ENCODE data around the gene BLID. TPM values are rescaled to one million over a fixed set of nuclear protein-coding genes. Genes with fewer than 3 reads are reported as not detected.

BLID gene
- total RNA-seq, 2 donors from 2014 or later, result 2.9 to 4.1 TPM

DNA sequence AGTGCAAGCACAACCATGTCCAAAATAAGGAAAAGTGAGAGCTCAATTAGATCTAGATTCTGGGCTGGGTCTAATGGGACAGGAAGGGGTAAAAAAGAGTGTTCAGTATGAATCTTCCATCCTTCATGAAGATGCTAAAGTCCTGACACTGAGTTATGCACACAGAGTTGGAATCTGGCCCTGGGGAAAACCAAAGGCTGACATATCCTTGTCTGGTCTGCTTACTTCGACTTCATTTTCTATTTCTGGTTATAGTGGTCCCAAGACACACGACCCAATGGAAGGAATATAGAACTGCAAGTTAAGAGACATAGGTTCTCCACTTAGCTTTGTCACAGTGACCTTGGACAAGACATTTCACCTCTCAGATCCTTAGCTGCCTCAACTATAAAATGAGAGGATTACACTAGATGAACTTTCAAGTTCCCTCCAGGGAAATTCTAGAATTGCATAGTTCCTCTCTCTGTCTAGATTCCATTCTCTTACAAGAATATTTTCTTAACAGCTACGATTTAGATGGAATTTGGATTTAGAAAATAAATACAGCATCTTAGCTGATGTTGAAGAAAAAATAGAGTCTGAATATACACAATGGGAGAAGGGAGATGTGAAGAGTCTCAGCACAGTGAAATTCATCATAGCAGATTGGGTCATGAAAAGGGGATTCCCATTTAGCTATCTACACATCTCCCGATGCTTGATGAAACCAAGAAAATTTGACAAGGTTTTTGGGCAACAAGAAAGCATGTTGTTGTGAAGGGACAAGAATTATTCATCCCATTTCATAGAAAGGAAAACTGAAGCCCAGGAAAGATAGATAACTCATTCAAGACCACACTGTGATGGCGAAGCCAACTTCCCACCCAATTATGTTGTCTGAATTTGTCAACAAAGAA lies 3.3 kb downstream of the BLID start:
- intact Hi-C loops (cut with DNase I), result no loop called here
- no peak for DNase-seq (ENCODE audit: low spot score)

DNA sequence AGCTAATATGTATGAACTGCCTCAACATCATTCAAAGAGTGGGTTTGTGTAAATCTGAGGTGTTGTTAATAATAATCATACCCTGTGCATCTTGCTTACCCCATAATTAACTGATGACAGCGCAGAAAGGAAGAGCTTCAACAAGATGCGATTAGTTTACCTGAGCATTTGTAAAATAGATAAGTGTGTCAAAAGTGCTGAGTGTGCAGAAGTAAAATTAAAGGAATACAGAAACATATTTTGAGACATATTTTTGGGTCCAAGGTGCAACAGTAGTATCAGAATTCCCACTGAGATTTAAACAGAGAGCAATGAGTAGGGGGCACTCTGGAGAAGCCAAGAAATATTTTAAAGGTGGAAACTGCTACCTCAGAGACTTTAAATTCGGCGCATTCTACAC lies 6.1 kb downstream of the BLID start:
- intact Hi-C loops (cut with DNase I), result loop anchor here (2.0 to 10.0 kb wide), 4 partner anchors 85 to 1798 kb away; no protein-coding TSS in a partner anchor
- DNase-seq (ENCODE audit: low spot score), result no peak

DNA sequence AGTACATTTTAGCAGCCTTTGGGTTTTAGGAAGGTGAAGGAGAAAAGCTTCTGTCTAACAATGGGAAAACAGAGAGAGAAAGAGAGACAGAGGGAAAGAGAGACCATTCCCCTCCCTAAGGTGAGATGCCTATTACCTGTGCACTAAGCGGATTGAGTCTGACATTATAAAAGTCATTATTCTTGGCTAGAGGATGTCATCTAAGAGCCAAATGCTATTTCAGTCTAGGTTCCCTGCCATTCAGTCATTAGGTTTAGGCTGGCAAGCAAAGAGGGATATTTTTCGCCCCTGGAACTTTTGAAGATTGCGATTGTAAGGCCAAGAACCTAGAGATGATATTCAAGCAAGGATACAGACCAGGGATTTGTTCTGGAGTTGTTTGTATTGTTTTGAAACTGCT lies 7.2 kb downstream of the BLID start:
- intact Hi-C loops (cut with DNase I), result loop anchor here (5.0 to 10.0 kb wide), 3 partner anchors 84 to 1797 kb away; no protein-coding TSS in a partner anchor
- no peak for DNase-seq (ENCODE audit: low spot score)

DNA sequence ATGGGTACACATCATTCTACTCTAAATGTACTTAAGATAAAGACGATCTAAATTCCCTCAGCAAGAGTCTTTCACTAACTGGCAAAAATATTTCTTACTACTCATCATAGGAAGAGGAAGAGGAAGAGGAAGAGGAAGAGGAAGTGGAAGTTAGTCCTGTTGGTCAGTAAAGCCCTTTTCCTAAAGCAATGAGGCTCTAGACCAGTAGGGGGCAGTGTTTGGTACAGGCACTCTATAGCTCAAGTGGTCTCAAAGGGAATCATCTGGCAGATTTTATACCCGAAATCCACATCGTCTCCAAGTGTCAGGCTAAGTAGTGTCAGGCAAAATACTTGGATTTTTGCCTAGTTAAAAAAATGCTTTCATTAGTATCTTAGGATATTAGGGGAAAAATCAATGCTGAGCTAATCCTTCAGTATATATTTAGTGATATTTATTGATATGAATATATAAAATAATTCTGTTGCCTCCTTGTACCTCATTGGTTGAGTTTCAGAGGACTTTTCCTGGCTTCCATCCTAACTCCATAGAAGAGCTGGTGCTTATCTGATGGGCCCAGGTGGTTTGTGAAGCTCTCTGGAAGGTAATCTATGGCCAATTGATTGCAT lies 7.7 kb downstream of the BLID start:
- no peak for DNase-seq (ENCODE audit: low spot score)

DNA sequence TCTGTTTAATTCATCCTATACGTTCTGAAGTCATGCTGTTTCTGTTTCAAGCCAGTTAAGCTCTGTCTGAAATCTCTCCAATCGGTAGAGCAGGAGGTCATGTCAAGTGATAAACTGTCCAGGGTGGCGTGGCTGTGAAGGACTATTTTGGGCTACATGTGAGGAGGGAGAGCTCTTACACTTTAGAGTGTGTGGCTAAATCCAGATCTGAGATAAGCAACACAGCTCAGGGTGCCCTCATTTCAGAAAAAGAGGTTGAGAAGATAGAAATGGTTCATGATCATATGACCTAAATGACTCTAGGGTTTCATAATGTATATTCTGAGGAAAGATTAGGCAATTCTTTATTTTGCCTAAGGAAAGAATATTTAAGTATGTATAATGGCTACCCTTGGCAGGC lies 8.4 kb downstream of the BLID start:
- no peak for DNase-seq (ENCODE audit: low spot score)
- intact Hi-C loops (cut with DNase I), result loop anchor here (5.0 to 10.0 kb wide), 3 partner anchors 83 to 1795 kb away; no protein-coding TSS in a partner anchor

More for the DNA sequence above, 7.7 kb downstream of the BLID start:
- intact Hi-C loops (cut with DNase I), result loop anchor here (5.0 to 10.0 kb wide), 3 partner anchors 83 to 1796 kb away; no protein-coding TSS in a partner anchor

DNA sequence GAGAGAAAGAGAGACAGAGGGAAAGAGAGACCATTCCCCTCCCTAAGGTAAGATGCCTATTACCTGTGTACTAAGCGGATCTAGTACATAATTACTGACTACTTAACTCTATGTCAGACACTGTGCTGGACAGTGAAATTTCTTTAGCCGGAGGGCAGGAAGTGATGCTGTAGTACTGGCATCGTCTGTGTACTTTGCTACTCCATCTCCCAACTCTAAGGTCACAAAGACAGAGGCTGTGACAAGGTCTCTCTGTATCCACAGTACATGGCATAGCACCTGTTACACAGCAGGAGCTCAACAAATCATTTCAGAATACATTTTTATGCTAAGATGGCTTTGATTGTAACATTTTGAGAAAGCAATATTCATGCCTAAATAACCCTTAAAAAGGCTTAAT lies 9.0 kb downstream of the BLID start:
- intact Hi-C loops (cut with DNase I), result loop anchor here (5.0 to 10.0 kb wide), 3 partner anchors 82 to 1795 kb away; no protein-coding TSS in a partner anchor
- DNase-seq (ENCODE audit: low spot score), result no peak

DNA sequence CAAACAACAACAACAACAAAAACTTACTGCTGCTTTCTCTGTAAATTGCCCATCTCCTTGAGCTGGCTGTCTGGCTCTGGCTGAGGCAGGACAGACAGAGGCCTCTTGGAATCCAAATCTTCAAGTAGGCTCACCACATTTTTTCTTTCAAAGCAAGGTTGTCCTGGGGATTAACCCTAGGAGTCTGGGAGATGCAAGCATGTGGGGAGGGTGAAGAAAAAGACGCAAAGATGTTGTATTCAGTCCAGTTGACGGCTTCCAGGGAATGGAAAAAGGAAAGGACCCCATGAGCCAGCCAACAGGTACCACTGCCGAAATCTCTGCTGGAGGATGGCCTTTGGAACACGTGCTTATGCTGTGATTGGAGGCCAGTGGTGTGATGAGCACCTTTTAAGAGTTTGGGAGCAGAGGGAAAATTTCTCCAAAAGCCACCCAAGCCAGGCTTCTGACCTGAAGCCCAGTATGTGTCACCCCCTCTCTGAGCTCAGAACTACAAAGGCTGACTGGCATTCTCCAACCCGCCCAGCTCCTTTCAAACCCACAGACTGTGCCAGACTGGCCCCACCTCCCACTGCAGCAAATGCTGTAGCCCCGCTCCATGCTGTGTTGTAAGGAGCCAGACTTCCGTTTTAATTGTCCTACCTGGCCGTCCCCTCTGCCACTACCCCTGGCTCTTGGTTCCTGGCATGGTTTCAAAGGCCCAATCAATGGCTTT lies 10.8 kb downstream of the BLID start:
- intact Hi-C loops (cut with DNase I), result loop anchor here (5.0 to 10.0 kb wide), 3 partner anchors 80 to 1793 kb away; no protein-coding TSS in a partner anchor
- DNase-seq (ENCODE audit: low spot score), result no peak

DNA sequence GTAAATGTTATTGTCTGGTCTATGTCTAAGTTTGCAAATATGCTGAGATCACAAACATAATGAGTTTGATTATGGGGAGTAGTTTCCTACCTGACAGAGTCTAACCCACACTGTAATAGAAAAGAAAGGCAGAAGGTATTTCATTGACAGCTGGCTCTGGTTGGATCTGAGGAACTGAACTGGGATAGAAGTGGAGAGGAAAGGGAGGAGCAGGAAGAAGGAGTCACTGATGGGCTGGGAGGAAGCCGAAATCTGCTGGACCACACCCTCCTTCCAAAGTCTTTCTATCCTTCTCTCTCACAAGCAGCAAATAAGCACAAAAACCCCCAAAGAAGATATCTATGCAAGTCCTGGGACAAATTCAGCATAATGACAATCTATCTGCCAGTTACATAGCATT lies 11.7 kb downstream of the BLID start:
- no peak for DNase-seq (ENCODE audit: low spot score)
- intact Hi-C loops (cut with DNase I), result loop anchor here (5.0 to 10.0 kb wide), 4 partner anchors 80 to 450 kb away; no protein-coding TSS in a partner anchor

DNA sequence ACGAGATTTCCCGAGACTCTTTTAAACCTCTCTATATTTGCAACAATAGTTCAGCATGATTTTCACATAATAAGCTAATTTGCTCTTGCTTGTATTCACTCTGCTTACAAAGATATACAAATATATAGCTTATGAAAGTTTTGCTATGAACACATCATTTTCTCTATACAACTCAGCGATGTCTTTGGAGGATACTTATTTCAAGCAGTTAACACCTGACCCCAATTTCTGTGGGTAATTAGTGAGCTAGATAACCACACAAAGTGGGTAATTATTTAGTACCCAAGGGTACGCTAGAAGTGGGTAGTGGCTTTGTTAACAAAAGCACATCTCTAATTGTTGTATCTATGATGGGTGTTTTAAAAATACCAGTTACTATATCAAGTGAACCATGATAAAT lies 12.3 kb downstream of the BLID start:
- intact Hi-C loops (cut with DNase I), result loop anchor here (5.0 to 10.0 kb wide), 4 partner anchors 79 to 449 kb away; no protein-coding TSS in a partner anchor
- no peak for DNase-seq (ENCODE audit: low spot score)

DNA sequence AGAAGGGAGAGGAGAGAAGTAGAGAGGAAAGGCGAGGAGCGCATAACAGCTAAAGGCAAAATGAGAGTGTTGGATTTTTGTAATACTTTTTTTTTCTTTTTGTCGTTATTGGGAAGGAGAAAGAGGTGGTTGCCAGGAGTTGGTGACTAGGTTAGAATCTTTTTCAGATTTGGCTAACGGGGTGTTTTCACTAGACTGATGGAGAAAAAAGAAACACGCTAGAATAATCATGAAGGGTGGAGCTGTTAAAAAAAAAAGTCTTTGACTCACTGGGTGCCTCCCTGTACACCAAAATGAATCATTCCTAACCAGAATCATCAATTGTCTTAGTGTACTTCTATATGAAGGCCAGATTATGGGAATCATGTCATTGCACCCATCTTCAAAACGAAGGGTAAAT lies 12.7 kb downstream of the BLID start:
- intact Hi-C loops (cut with DNase I), result loop anchor here (5.0 to 10.0 kb wide), 4 partner anchors 79 to 449 kb away; no protein-coding TSS in a partner anchor
- DNase-seq (ENCODE audit: low spot score), result no peak

DNA sequence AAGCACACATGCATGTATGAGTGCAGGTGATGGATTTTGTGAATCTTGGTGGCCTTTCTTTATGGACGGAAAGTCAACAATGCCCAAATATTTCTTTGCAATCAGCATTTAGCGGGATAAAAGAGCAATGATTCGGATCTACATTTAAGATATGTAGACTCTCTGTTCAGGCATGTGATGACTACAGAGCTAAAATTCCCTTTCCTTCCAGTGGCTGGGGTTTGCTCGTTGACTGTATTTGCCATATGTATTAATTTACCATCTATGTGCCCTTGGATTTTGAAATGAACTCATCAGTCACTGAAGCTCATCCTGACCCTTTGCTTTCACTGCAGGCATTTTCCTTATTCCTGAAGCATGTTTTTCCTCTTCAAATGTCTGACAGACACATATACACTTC lies 13.6 kb downstream of the BLID start:
- no peak for DNase-seq (ENCODE audit: low spot score)
- intact Hi-C loops (cut with DNase I), result loop anchor here (5.0 to 10.0 kb wide), 4 partner anchors 78 to 448 kb away; no protein-coding TSS in a partner anchor

DNA sequence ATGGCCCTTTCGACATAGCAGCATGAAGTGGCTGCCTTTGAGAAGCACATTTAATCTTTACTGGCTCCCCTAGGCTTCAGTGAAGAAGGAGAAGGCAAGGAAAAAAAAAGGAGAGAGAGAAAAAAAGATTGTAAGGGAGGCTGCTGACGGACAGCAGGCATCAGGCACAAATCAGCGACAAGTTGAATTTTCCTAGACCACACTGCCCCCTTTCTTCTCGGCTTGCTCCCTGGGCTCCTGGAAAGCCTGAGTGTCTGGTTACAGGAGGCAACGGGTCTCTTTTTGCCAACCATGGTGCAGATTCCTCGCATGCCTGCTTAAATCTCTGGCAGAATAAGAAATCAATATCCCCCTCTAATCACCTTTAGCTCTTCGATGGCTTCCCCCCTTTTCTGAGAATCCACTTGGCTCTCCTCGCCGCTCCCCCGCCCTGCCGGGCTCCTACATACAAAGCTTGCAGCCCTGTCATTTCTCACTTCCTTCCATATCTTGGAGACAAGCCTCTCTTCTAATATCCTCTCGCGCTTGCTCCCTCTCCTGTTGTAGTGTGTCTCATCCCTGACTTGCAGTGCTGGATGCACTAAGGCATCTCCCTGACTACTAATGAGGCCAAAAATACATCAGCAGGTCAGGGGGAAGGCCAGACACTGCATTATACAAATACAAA lies 14.3 kb downstream of the BLID start:
- DNase-seq (ENCODE audit: low spot score), result peak; percentile 85
- intact Hi-C loops (cut with DNase I), result loop anchor here (5.0 to 10.0 kb wide), 4 partner anchors 77 to 447 kb away; no protein-coding TSS in a partner anchor

DNA sequence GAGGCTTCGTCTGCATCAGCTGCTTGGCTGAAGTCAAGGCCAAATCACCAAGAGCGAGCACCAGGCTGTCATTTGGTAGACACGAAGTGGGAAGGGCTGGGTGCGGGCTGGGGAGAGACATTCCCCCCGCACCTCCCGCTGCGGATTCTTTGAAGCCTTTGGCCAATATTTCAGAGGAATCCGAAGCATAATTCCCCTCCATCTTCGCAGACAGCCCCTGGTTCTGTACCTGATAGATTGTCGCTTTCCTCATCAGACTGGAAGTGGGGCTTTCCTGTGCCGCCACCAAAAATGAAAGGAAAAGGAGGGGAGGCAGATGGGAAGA lies 15.3 kb downstream of the BLID start:
- DNase-seq (ENCODE audit: low spot score), result peak; percentile 81
- intact Hi-C loops (cut with DNase I), result loop anchor here (5.0 to 10.0 kb wide), 4 partner anchors 76 to 446 kb away; no protein-coding TSS in a partner anchor

DNA sequence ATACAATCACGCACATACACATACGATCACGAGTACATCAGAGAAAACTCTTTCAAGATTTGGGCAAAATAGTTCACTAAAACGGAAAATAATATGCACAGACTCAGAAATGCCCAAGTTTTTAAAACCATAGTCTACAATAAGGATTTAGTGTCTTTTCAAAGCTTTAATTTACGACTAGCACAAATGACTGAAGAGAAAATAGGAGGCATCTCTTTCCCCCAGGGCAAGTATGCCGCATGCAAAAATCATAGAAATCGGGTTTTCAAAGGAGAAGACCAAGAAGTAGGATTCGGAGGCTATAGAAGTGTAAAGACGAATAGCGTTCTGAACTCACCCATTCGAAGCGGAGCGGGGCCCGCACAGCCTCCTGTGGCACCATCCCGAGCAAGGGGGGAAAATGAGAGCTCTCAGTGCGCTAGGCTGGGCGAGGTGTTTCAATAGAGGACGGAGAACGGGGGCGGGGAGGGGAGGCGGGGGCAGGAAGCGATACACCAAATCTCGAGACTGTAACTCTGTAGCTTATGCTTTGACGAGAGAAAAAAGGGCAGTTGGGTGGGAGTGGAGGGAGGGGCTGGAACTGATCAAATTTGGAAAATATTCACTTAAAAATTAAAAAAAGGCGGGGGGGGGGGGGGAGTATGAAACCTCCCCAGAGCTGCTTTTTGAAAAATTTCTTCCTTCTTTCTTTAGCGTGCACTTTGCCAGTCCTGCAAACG lies 15.8 kb downstream of the BLID start:
- DNase-seq (ENCODE audit: low spot score), result peak; percentile 83
- intact Hi-C loops (cut with DNase I), result loop anchor here (5.0 to 10.0 kb wide), 4 partner anchors 75 to 445 kb away; no protein-coding TSS in a partner anchor

DNA sequence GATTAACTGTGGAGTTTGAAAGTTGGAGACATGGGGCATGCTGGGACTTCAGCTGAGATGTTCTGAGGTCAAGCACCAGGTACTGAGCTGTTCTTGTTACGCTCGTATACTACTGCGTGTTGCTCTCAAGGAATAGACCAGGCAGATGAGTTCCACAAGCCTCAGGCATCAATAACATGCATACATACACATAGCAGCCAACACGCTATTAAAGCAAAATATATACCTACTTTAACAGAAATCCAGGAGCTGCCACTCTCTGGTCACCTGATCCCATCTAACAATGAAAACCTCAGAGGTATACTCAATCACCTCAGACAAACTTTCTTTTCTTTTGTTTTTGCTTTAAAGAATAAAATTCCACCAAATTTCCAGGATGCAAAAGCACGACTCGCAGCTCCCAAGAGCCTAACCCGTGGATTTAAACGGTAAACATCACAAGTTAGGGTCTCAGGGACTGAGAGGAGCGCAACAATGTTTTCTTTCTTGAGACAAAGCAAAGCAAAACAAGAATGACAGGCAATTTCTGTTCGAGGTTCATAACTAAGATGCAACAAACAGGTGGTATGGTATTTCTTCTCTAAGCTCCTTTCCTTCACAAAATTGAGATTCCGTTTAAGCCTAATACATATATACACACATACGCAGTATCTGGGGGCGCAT lies 16.5 kb downstream of the BLID start:
- intact Hi-C loops (cut with DNase I), result loop anchor here (5.0 to 10.0 kb wide), 4 partner anchors 75 to 445 kb away; no protein-coding TSS in a partner anchor
- DNase-seq (ENCODE audit: low spot score), result no peak

DNA sequence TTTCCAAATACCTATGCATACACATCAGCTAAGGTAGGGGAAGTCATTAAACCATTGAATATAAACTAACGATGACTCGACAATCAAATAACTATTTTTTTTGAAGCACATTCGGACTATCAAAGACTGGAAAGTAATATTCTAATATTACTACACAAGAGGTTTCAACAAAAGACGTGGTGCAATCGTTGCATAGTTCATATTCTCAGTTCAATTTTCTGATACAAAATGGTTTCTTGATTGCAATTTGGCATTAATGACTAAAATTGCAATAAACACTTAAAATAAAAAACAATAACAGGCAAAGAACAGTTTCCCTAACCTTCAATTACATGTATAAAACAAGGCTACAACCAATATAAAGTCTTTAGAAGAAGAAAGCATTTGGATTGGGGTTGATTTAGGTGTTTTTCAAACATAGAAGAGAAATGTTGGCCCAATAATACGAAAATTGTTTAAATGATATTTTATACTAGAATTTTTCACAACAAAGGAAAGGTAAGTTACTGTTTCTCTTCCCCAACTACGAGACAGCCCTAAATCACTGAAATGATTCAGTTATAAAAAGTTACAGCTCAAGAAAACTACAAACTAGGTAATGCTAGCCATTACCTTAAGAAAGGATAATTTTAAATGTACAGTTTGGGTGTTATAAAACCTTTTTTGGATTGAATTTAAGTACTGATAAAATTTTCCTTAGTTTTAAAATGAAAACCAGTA lies 17.6 kb downstream of the BLID start:
- no peak for DNase-seq (ENCODE audit: low spot score)
- intact Hi-C loops (cut with DNase I), result no loop called here
